K562 (cell line): ENCODE data around the gene SAMD13. TPM values are rescaled to one million over a fixed set of nuclear protein-coding genes. Genes with fewer than 3 reads are reported as not detected.
A peak's percentile ranks its signal among the peaks of the same experiment; 100 is the strongest.

Experiments used
- CC2D1A ChIP-seq: fragments of 450-650 bp; IDR thresholded peaks from 2 replicates; pipeline ENCODE4 v1.6.1; 2017; ENCODE audit warnings: mild to moderate bottlenecking
- CREB5 ChIP-seq: fragments of 250-450 bp; sonication (Bioruptor Pico); IDR thresholded peaks from 2 replicates; pipeline ENCODE4 v1.5.0; 2020; ENCODE audit warnings: mild to moderate bottlenecking
- DPF2 ChIP-seq: fragments of 450-650 bp; IDR thresholded peaks from 2 replicates; pipeline ENCODE4 v1.6.1; 2016
- GATA2 ChIP-seq: sonication (generic); formaldehyde crosslinking; IDR thresholded peaks from 2 replicates; pipeline ENCODE4 v1.4.0; 2020; ENCODE audit warnings: mild to moderate bottlenecking, missing genetic modification reagents
- GTF2A2 ChIP-seq: IDR thresholded peaks from 2 replicates; pipeline ENCODE4 v1.6.1; 2016; ENCODE audit warnings: mild to moderate bottlenecking, missing genetic modification characterization, missing compliant biosample characterization
- HMG20A ChIP-seq: fragments of 450-650 bp; formaldehyde crosslinking; conservative IDR thresholded peaks from 2 replicates; pipeline ENCODE4 v1.4.0; 2020; ENCODE audit warnings: mild to moderate bottlenecking, mixed read lengths
- KHSRP ChIP-seq: fragments of 450-650 bp; IDR thresholded peaks from 2 replicates; pipeline ENCODE4 v1.6.1; 2017
- MEF2D ChIP-seq: conservative IDR thresholded peaks from 2 replicates; pipeline ENCODE4 v1.6.1; 2016; ENCODE audit warnings: low read depth, missing genetic modification characterization, missing compliant biosample characterization
- NR4A1 ChIP-seq, 2 experiments: fragments of 250-450 bp in 1 of 2; fragments of 450-650 bp in 1 of 2; sonication (Bioruptor Pico) in 1 of 2; IDR thresholded peaks; 2 replicates each; pipeline versions ENCODE4 v1.4.0 to v1.6.1; 2016 to 2020; ENCODE audit warnings: mild to moderate bottlenecking in 2 of 2, missing compliant biosample characterization in 1 of 2, missing genetic modification characterization in 1 of 2, moderate library complexity in 1 of 2
- RBM39 ChIP-seq: fragments of 200-400 bp; formaldehyde crosslinking; optimal IDR thresholded peaks from 2 replicates; pipeline ENCODE3; 2018; ENCODE audit warnings: low read depth, low read length
- SIX5 ChIP-seq, 2 experiments: IDR thresholded peaks; 2 replicates each; pipeline ENCODE4 v1.6.1; 2011; ENCODE audit warnings: low read length in 2 of 2, borderline replicate concordance in 1 of 2, low read depth in 1 of 2, mild to moderate bottlenecking in 1 of 2, moderate library complexity in 1 of 2; ENCODE audit not compliant: insufficient read depth in 1 of 2
- SRSF3 ChIP-seq: fragments of 200-400 bp; formaldehyde crosslinking; IDR thresholded peaks from 2 replicates; pipeline ENCODE4 v1.6.1; 2016; ENCODE audit warnings: mild to moderate bottlenecking, low read length, moderate library complexity; ENCODE audit not compliant: insufficient read depth
- TAF15 ChIP-seq: fragments of 200-400 bp; formaldehyde crosslinking; IDR thresholded peaks from 2 replicates; pipeline ENCODE4 v1.6.1; 2017; ENCODE audit warnings: mild to moderate bottlenecking, low read depth, low read length, moderate library complexity
- YY1 ChIP-seq, 3 experiments: IDR thresholded peaks; 2 replicates each; pipeline ENCODE4 v1.6.1; 2011; ENCODE audit warnings: low read length in 2 of 3, mild to moderate bottlenecking in 2 of 3, moderate library complexity in 2 of 3, borderline replicate concordance in 1 of 3, control low read depth in 1 of 3, low read depth in 1 of 3; ENCODE audit not compliant: insufficient read depth in 3 of 3, insufficient replicate concordance in 2 of 3, control insufficient read depth in 1 of 3, insufficient read length in 1 of 3; ENCODE audit errors: extremely low read depth in 1 of 3
- ZBTB17 ChIP-seq: fragments of 450-650 bp; formaldehyde crosslinking; IDR thresholded peaks from 2 replicates; pipeline ENCODE4 v1.4.0; 2020; ENCODE audit warnings: mild to moderate bottlenecking
- ZNF3 ChIP-seq: fragments of 250-450 bp; sonication (Bioruptor Pico); IDR thresholded peaks from 2 replicates; pipeline ENCODE4 v1.5.0; 2021; ENCODE audit warnings: mild to moderate bottlenecking, moderate library complexity
- ZNF511 ChIP-seq: sonication (generic); formaldehyde crosslinking; IDR thresholded peaks from 2 replicates; pipeline ENCODE4 v1.8.0; 2022; ENCODE audit warnings: mild to moderate bottlenecking, missing genetic modification reagents
- ZNF586 ChIP-seq: fragments of 450-650 bp; formaldehyde crosslinking; conservative IDR thresholded peaks from 2 replicates; pipeline ENCODE4 v1.4.0; 2020; ENCODE audit warnings: mild to moderate bottlenecking, moderate library complexity
- ZNF592 ChIP-seq: fragments of 450-650 bp; IDR thresholded peaks from 2 replicates; pipeline ENCODE4 v1.6.1; 2017; ENCODE audit warnings: antibody characterized with exemption, mild to moderate bottlenecking
- ZNF668 ChIP-seq: fragments of 250-450 bp; sonication (Bioruptor Pico); IDR thresholded peaks from 2 replicates; pipeline ENCODE4 v1.8.0; 2022; ENCODE audit warnings: mild to moderate bottlenecking, inconsistent platforms
- ZNF740 ChIP-seq, 3 experiments: fragments of 200-800 bp in 1 of 3; sonication (Bioruptor generic) in 1 of 3; sonication (generic) in 1 of 3; formaldehyde crosslinking in 1 of 3; IDR thresholded peaks; 2 replicates each; pipeline versions ENCODE4 v1.6.1 to v1.8.0; 2016 to 2022; ENCODE audit warnings: mild to moderate bottlenecking in 2 of 3, missing compliant biosample characterization in 2 of 3, missing genetic modification characterization in 2 of 3, missing genetic modification reagents in 1 of 3
- polyA plus RNA-seq, 8 experiments: library from polyadenylated mRNA; depleted of rRNA in 4 of 8; stranded (reverse) in 5 of 8; unstranded in 3 of 8; fragments of >200 nt; fragmentation: Nextera tagmentation in 2 of 8; fragmentation: Illumina TruSeq in 1 of 8; extraction: Ambion mirVana in 2 of 8; extraction: Trizol in 1 of 8; gene quantifications; 2 replicates each; pipeline versions ENCODE4 v1.2.1 to v1.2.3, GENCODE V29; 2011 to 2014; ENCODE audit warnings: inconsistent platforms in 1 of 8, missing spikeins in 1 of 8
- total RNA-seq, 7 experiments: library from RNA; depleted of rRNA in 6 of 7; stranded (reverse); fragments of >200 nt in 6 of 7; fragmentation: Illumina TruSeq in 2 of 7; extraction: Trizol in 2 of 7; gene quantifications; 2 replicates each; pipeline versions ENCODE4 v1.2.1 to v1.2.3, GENCODE V29; 2011 to 2021; ENCODE audit warnings: low replicate concordance in 1 of 7

The SAMD13 gene
- total and polyA plus RNA-seq, 9 of the 15 experiments (the other 6 are each of a cell fraction or from before 2014, with no cell fraction given), result 0.78 to 2.7 (median 1.00) TPM

- TF ChIP-seq CREB5 (CRISPR knock-in tag) (no peak), TAF15 (no peak), CC2D1A (no peak), ZNF740 (CRISPR knock-in tag; IDR thresholded peaks at IDR 0.05) (no peak), ZNF740 (tag; IDR thresholded peaks at IDR 0.05) (no peak), MEF2D (tag) (peak; percentile 45; the same call in 1 of the 2 replicates), ZBTB17 (CRISPR knock-in tag) (0 out of 2 replicates have a peak, but pooled peaks have one; percentile 50), DPF2 (no peak), RBM39 (no peak), SRSF3 (no peak), SIX5 (IDR thresholded peaks at IDR 0.05; ENCODE audit: borderline replicate concordance in 1 of 2, insufficient read depth in 1 of 2, low read depth in 1 of 2, low read length in 2 of 2) (no peak), HMG20A (CRISPR knock-in tag) (no peak), ZNF511 (CRISPR knock-in tag) (no peak), ZNF668 (CRISPR knock-in tag) (no peak), GTF2A2 (tag) (0 out of 2 replicates have a peak, but pooled peaks have one; percentile 43), NR4A1 (CRISPR knock-in tag; IDR thresholded peaks at IDR 0.05) (no peak), NR4A1 (tag; IDR thresholded peaks at IDR 0.05) (peak; percentile 88), GATA2 (no peak), ZNF3 (no peak), YY1 (IDR thresholded peaks at IDR 0.05; ENCODE audit: borderline replicate concordance in 1 of 3, control insufficient read depth in 1 of 3, extremely low read depth in 1 of 3, insufficient read depth in 3 of 3, insufficient read length in 1 of 3, insufficient replicate concordance in 2 of 3, low read depth in 1 of 3, low read length in 2 of 3) (no peak), ZNF586 (CRISPR knock-in tag) (no peak), ZNF592 (peak; percentile 77), KHSRP (no peak)
These were observed 80.6 kb downstream of the SAMD13 start (continued) for GRCh38 chr1:84382127-84382526.
